ENCODE measurements around the gene C1orf87.

The C1orf87 gene

GRCh38 chr1:60055336-60055735 is 18.2 kb downstream of the C1orf87 start:
- no peak for DNase-seq

- DNase-seq: no peak
Measured at GRCh38 chr1:60054374-60054773, 19.2 kb downstream of the C1orf87 start.

- DNase-seq: no peak
Measured at GRCh38 chr1:60052601-60053000, 21.0 kb downstream of the C1orf87 start.

- DNase-seq: no peak
Measured at GRCh38 chr1:60051191-60051590, 22.4 kb downstream of the C1orf87 start.

GRCh38 chr1:60049188-60049587 is 24.4 kb downstream of the C1orf87 start:
- no peak for DNase-seq

GRCh38 chr1:60044881-60045280 is 28.7 kb downstream of the C1orf87 start:
- DNase-seq: no peak

- DNase-seq: no peak
Measured at GRCh38 chr1:60041783-60042182, 31.8 kb downstream of the C1orf87 start.

- no peak for DNase-seq
Measured at GRCh38 chr1:60037669-60038068, 35.9 kb downstream of the C1orf87 start.

GRCh38 chr1:60036856-60037460 is 36.6 kb downstream of the C1orf87 start:
- no peak for DNase-seq

GRCh38 chr1:60035921-60036320 is 37.6 kb downstream of the C1orf87 start:
- DNase-seq: peak; percentile 6

- no peak for DNase-seq
Measured at GRCh38 chr1:60034999-60035398, 38.6 kb downstream of the C1orf87 start.

- no peak for DNase-seq
Measured at GRCh38 chr1:60033066-60033465, 40.5 kb downstream of the C1orf87 start.

GRCh38 chr1:60031146-60031545 is 42.4 kb downstream of the C1orf87 start:
- DNase-seq: no peak

GRCh38 chr1:60025552-60025951 is 48.0 kb downstream of the C1orf87 start:
- DNase-seq: no peak

GRCh38 chr1:60017508-60018205 is 55.9 kb downstream of the C1orf87 start:
- DNase-seq: no peak

- DNase-seq: no peak
Measured at GRCh38 chr1:60010690-60011089, 62.9 kb downstream of the C1orf87 start.

- no peak for DNase-seq
Measured at GRCh38 chr1:60008500-60008899, 65.1 kb downstream of the C1orf87 start.

- DNase-seq: no peak
Measured at GRCh38 chr1:60000625-60001024, 72.9 kb downstream of the C1orf87 start.

GRCh38 chr1:59999746-60000145 is 73.8 kb downstream of the C1orf87 start:
- DNase-seq: no peak

- no peak for DNase-seq
Measured at GRCh38 chr1:59999006-59999405, 74.6 kb downstream of the C1orf87 start.

- DNase-seq: no peak
Measured at GRCh38 chr1:59997479-59998115, 76.0 kb downstream of the C1orf87 start.

- DNase-seq: no peak
Measured at GRCh38 chr1:59994302-59995198, 79.0 kb downstream of the C1orf87 start.

Measured in DMS153 (cell line).